ENCODE measurements around the gene TMED1. TPM values are rescaled to one million over a fixed set of nuclear protein-coding genes. Genes with fewer than 3 reads are reported as not detected.
"Not testable (repeated sequence)": the region's sequence is repeated elsewhere in the genome, so short reads cannot be mapped to it uniquely, and the experiment has no call there.

Gene TMED1
- total RNA-seq, 1 experiment from 2014 or later: 10.2 TPM

- no peaks in the 10 kb centered on the region for H3K9me2 ChIP-seq (replicated peaks; ENCODE audit: insufficient read depth, low read length)
- peak overlapping the region; percentile 94 for H3K27ac ChIP-seq (ENCODE audit: low read length)
- no peaks in the 10 kb centered on the region for H3K27me3 ChIP-seq (ENCODE audit: low read length)
- peak overlapping the region; percentile 19 for H3K4me2 ChIP-seq (ENCODE audit: low read depth, low read length, poor library complexity, severe bottlenecking)
- H4K20me1 ChIP-seq (ENCODE audit: insufficient read depth, low read depth, low read length): no peaks in the 10 kb centered on the region
- H3K4me3 ChIP-seq (ENCODE audit: low read length): no peak overlapping the region; the same call in 1 of the 2 replicates
- no peak overlapping the region for H2AFZ ChIP-seq (ENCODE audit: low read length)
- H3K9me3 ChIP-seq (ENCODE audit: low read length): no peaks in the 10 kb centered on the region
- H3K36me3 ChIP-seq (ENCODE audit: insufficient read depth, low read length): 0 out of 2 replicates have a peak, but pooled peaks cover 2% of the 10 kb centered on the region
- DNase-seq: no peak
- peaks cover 57% of the 10 kb centered on the region for H3K4me1 ChIP-seq (ENCODE audit: low read length)
- H3K79me2 ChIP-seq (ENCODE audit: low read length): peaks cover 22% of the 10 kb centered on the region
- H3K9ac ChIP-seq (ENCODE audit: low read length): peak overlapping the region; percentile 76
Measured at GRCh38 chr19:10868872-10869547, 33.0 kb upstream of the TMED1 start.

GRCh38 chr19:10866495-10866894 lies 30.5 kb upstream of the TMED1 start:
- no peaks in the 10 kb centered on the region for H3K36me3 ChIP-seq (ENCODE audit: insufficient read depth, low read length)
- no peaks in the 10 kb centered on the region for H3K27me3 ChIP-seq (ENCODE audit: low read length)
- no peak overlapping the region for H3K27ac ChIP-seq (ENCODE audit: low read length)
- H3K4me3 ChIP-seq (ENCODE audit: low read length): no peak overlapping the region
- no peaks in the 10 kb centered on the region for H3K79me2 ChIP-seq (ENCODE audit: low read length)
- DNase-seq: no peak
- no peak overlapping the region for H3K4me2 ChIP-seq (ENCODE audit: low read depth, low read length, poor library complexity, severe bottlenecking)
- H3K9me3 ChIP-seq (ENCODE audit: low read length): no peaks in the 10 kb centered on the region
- no peaks in the 10 kb centered on the region for H3K9me2 ChIP-seq (replicated peaks; ENCODE audit: insufficient read depth, low read length)
- no peak overlapping the region for H2AFZ ChIP-seq (ENCODE audit: low read length)
- H3K9ac ChIP-seq (ENCODE audit: low read length): no peak overlapping the region
- H4K20me1 ChIP-seq (ENCODE audit: insufficient read depth, low read depth, low read length): no peaks in the 10 kb centered on the region
- peaks cover 54% of the 10 kb centered on the region for H3K4me1 ChIP-seq (ENCODE audit: low read length)

DNA sequence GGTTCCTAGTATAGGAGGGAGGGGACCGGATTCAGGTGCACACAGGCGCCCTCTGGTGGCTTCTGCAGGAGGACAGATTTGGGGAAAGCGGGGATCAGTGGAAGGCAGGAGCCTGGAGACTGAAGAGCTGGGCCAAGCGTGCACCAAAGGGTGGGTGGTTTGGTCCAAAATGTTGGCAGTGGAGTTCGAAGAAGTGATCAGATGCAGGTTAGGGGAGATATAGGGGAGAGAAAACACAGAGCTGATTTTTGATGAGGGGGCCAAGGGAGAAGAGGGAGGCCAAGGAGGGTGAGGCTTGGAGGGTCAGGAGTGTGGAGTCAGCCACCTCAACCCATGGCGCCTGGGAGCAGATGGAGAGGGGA lies 28.5 kb upstream of the TMED1 start:
- no peaks in the 10 kb centered on the region for H3K79me2 ChIP-seq (ENCODE audit: low read length)
- H3K4me2 ChIP-seq (ENCODE audit: low read depth, low read length, poor library complexity, severe bottlenecking): peak overlapping the region; percentile 41
- no peak overlapping the region for H3K4me3 ChIP-seq (ENCODE audit: low read length)
- no peaks in the 10 kb centered on the region for H3K36me3 ChIP-seq (ENCODE audit: insufficient read depth, low read length)
- no peaks in the 10 kb centered on the region for H3K9me2 ChIP-seq (replicated peaks; ENCODE audit: insufficient read depth, low read length)
- no peaks in the 10 kb centered on the region for H3K27me3 ChIP-seq (ENCODE audit: low read length)
- no peak overlapping the region for H3K27ac ChIP-seq (ENCODE audit: low read length)
- H2AFZ ChIP-seq (ENCODE audit: low read length): peak overlapping the region; percentile 67; the same call in 1 of the 2 replicates
- peaks cover 44% of the 10 kb centered on the region for H3K4me1 ChIP-seq (ENCODE audit: low read length)
- no peaks in the 10 kb centered on the region for H4K20me1 ChIP-seq (ENCODE audit: insufficient read depth, low read depth, low read length)
- DNase-seq: peak; percentile 94
- no peaks in the 10 kb centered on the region for H3K9me3 ChIP-seq (ENCODE audit: low read length)
- H3K9ac ChIP-seq (ENCODE audit: low read length): peak overlapping the region; percentile 49

GRCh38 chr19:10863107-10863717 lies 27.2 kb upstream of the TMED1 start:
- H3K27ac ChIP-seq (ENCODE audit: low read length): no peak overlapping the region
- peak overlapping the region; percentile 66; the same call in 1 of the 2 replicates for H2AFZ ChIP-seq (ENCODE audit: low read length)
- no peaks in the 10 kb centered on the region for H3K79me2 ChIP-seq (ENCODE audit: low read length)
- H3K9me2 ChIP-seq (replicated peaks; ENCODE audit: insufficient read depth, low read length): no peaks in the 10 kb centered on the region
- H3K4me1 ChIP-seq (ENCODE audit: low read length): peaks cover 34% of the 10 kb centered on the region
- no peak overlapping the region for H3K4me2 ChIP-seq (ENCODE audit: low read depth, low read length, poor library complexity, severe bottlenecking)
- no peaks in the 10 kb centered on the region for H3K27me3 ChIP-seq (ENCODE audit: low read length)
- no peaks in the 10 kb centered on the region for H3K36me3 ChIP-seq (ENCODE audit: insufficient read depth, low read length)
- no peaks in the 10 kb centered on the region for H3K9me3 ChIP-seq (ENCODE audit: low read length)
- no peak overlapping the region for H3K4me3 ChIP-seq (ENCODE audit: low read length)
- H4K20me1 ChIP-seq (ENCODE audit: insufficient read depth, low read depth, low read length): no peaks in the 10 kb centered on the region
- DNase-seq: no peak
- no peak overlapping the region for H3K9ac ChIP-seq (ENCODE audit: low read length)

GRCh38 chr19:10862561-10863106 lies 26.6 kb upstream of the TMED1 start:
- no peaks in the 10 kb centered on the region for H3K27me3 ChIP-seq (ENCODE audit: low read length)
- 0 out of 2 replicates have a peak overlapping the region, but pooled peaks have one; percentile 66 for H2AFZ ChIP-seq (ENCODE audit: low read length)
- no peaks in the 10 kb centered on the region for H3K79me2 ChIP-seq (ENCODE audit: low read length)
- no peak overlapping the region for H3K4me2 ChIP-seq (ENCODE audit: low read depth, low read length, poor library complexity, severe bottlenecking)
- H4K20me1 ChIP-seq (ENCODE audit: insufficient read depth, low read depth, low read length): no peaks in the 10 kb centered on the region
- H3K4me3 ChIP-seq (ENCODE audit: low read length): no peak overlapping the region
- H3K4me1 ChIP-seq (ENCODE audit: low read length): peaks cover 28% of the 10 kb centered on the region
- H3K27ac ChIP-seq (ENCODE audit: low read length): no peak overlapping the region
- H3K36me3 ChIP-seq (ENCODE audit: insufficient read depth, low read length): no peaks in the 10 kb centered on the region
- H3K9me3 ChIP-seq (ENCODE audit: low read length): no peaks in the 10 kb centered on the region
- H3K9ac ChIP-seq (ENCODE audit: low read length): no peak overlapping the region
- no peaks in the 10 kb centered on the region for H3K9me2 ChIP-seq (replicated peaks; ENCODE audit: insufficient read depth, low read length)
- DNase-seq: no peak

DNA sequence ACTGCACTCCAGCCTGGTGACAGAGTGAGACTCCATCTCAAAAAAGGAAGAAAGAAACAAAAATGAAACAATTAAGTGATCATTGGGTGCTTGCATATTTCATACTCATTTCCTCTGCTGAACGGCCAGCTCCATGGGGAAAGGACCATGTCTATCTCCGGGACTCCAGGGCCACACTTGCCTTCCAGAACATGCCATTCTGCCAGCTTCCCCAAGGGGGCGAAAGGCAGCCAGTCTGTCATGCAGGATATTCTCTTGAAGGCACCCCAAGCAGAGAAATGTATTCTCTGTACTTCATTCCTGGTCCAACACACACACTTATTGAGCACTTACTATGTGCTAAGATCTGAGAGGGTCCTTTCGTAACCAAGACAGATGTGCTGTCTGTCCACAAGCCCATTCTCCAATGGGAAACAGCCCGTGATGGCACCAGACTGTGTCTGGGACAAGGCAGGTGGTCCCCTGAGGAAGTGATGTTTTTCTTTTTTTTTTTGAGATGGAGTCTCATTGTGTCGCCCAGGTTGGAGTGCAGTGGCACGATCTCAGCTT lies 25.2 kb upstream of the TMED1 start:
- Histone ChIP-seq H3K4me3 (ENCODE audit: low read length) (no peak overlapping the region), H3K36me3 (ENCODE audit: insufficient read depth, low read length) (no peaks in the 10 kb centered on the region), H3K79me2 (ENCODE audit: low read length) (no peaks in the 10 kb centered on the region), H3K27me3 (ENCODE audit: low read length) (no peaks in the 10 kb centered on the region), H3K27ac (ENCODE audit: low read length) (no peak overlapping the region), H3K9me2 (replicated peaks; ENCODE audit: insufficient read depth, low read length) (no peaks in the 10 kb centered on the region), H3K4me1 (ENCODE audit: low read length) (peaks cover 21% of the 10 kb centered on the region), H3K4me2 (ENCODE audit: low read depth, low read length, poor library complexity, severe bottlenecking) (no peak overlapping the region), H2AFZ (ENCODE audit: low read length) (no peak overlapping the region), H3K9me3 (ENCODE audit: low read length) (no peaks in the 10 kb centered on the region), H3K9ac (ENCODE audit: low read length) (no peak overlapping the region), H4K20me1 (ENCODE audit: insufficient read depth, low read depth, low read length) (no peaks in the 10 kb centered on the region)
- peak; percentile 83 for DNase-seq

DNA sequence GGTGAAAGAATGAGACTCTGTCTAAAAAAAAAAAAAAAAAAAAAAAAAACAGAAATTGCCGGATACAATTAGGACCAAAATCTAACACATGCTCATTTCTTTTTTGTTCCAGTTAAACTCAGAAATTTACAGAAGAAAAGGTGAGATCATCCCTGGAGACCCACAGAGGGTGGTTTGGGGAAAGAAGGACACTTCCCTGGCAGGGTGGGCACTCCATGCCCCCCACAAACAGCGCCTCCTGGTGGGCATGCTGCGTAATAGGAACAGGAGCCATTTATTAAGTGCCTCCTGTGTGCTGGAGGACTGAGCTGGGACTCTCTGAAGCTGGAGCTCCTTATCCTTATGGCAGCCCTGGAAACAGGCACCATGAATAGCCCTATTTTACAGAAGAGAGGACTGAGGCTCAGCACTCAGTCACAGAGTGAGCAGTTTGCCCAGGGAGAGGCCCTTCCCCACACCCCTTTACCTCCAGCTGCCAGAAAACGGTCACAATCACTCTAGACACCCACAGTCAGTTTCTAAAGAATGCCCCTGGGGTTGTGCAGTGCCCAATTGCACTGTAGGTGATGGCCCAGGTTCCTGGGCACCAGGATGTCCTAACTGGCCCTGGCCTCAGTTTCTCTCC lies 22.3 kb upstream of the TMED1 start:
- Histone ChIP-seq H3K36me3 (ENCODE audit: insufficient read depth, low read length) (no peaks in the 10 kb centered on the region), H2AFZ (ENCODE audit: low read length) (peak overlapping the region; percentile 35; the same call in 1 of the 2 replicates), H3K9ac (ENCODE audit: low read length) (no peak overlapping the region), H3K9me2 (replicated peaks; ENCODE audit: insufficient read depth, low read length) (no peaks in the 10 kb centered on the region), H3K4me3 (ENCODE audit: low read length) (no peak overlapping the region), H3K27me3 (ENCODE audit: low read length) (no peaks in the 10 kb centered on the region), H3K4me2 (ENCODE audit: low read depth, low read length, poor library complexity, severe bottlenecking) (no peak overlapping the region), H3K27ac (ENCODE audit: low read length) (no peak overlapping the region), H4K20me1 (ENCODE audit: insufficient read depth, low read depth, low read length) (no peaks in the 10 kb centered on the region), H3K79me2 (ENCODE audit: low read length) (no peaks in the 10 kb centered on the region), H3K9me3 (ENCODE audit: low read length) (no peaks in the 10 kb centered on the region), H3K4me1 (ENCODE audit: low read length) (peaks cover 9% of the 10 kb centered on the region)
- DNase-seq: peak; percentile 85

DNA sequence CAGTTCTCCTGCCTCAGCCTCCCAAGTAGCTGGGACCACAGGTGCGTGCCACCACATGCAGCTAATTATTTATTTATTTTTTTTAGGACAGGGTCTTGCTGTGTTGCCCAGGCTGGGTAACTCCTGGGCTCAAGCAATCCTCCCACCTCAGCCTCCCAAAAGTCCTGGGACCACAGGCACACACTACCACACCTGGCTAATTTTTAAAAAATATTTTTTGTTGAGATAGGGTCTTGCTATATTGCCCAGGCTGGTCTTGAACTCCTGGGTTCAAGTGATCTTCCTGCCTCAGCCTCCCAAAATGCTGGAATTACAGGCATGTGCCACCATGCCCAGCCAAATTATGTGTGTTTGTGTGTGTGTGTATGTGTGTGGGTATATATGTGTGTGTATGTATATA lies 20.9 kb upstream of the TMED1 start:
- H3K4me2 ChIP-seq (ENCODE audit: low read depth, low read length, poor library complexity, severe bottlenecking); H3K79me2 ChIP-seq (ENCODE audit: low read length); H3K9ac ChIP-seq (ENCODE audit: low read length); H3K4me3 ChIP-seq (ENCODE audit: low read length); H3K27ac ChIP-seq (ENCODE audit: low read length); H3K9me2 ChIP-seq (replicated peaks; ENCODE audit: insufficient read depth, low read length); H2AFZ ChIP-seq (ENCODE audit: low read length); H4K20me1 ChIP-seq (ENCODE audit: insufficient read depth, low read depth, low read length); H3K9me3 ChIP-seq (ENCODE audit: low read length); DNase-seq; H3K36me3 ChIP-seq (ENCODE audit: insufficient read depth, low read length); H3K4me1 ChIP-seq (ENCODE audit: low read length); H3K27me3 ChIP-seq (ENCODE audit: low read length): not testable (repeated sequence)
